ENCODE results near the gene GSTM2. TPM values are rescaled to one million over a fixed set of nuclear protein-coding genes. Genes with fewer than 3 reads are reported as not detected.

The GSTM2 gene
- total RNA-seq, 1 donor from 2014 or later = 35.7 TPM

DNA sequence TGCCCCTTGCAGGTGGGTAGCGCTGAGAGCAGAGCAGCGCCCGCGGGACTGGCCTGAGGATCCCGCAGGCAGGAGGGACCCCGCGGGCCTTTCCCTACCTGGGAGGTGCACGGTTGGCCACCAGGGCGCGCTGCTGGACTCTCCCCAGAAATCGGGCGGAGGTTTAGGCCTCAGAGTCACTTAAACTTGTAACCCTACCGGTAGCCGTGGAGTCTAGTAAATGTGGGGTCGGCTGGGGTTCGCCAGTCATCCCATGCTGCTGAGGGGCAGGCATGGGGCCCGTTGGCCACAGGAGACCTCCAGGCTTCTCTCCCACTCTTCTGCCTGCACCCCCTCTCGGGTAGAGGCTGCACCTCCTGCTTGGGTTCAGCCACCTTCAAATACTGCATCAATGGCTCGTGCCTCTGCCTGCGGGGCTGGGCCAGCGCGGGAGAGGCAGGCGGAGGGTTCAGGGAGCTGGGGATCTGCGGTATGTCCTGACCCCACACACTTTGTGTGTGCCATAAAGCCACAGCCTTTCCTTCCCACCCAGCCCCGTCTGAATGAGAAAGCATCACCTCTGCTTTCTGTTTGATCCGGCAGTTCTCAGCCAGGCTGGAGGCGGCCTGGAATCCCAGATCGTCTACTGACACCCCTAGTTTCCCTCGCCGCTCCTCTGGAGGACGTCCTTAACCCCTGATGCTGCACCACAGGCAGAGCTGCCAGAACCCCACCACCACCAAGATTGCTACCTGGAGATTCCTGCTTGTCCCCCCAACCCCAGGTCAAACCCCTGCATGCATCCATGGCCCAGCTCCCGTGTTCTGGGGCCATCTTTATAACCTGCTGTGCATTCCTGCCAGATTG lies 24.2 kb upstream of the GSTM2 start:
- Histone ChIP-seq H3K27ac (no peak overlapping the region), H3K4me3 (no peak overlapping the region), H3K9me3 (no peaks in the 10 kb centered on the region), H3K4me1 (peaks cover 13% of the 10 kb centered on the region), H3K27me3 (ENCODE audit: low read depth) (no peaks in the 10 kb centered on the region), H3K36me3 (no peaks in the 10 kb centered on the region)
- DNase-seq = peak; percentile 89
- ATAC-seq = peak; percentile 90 to 94
- intact Hi-C loops (cut with DNase I) = no loop called here
- TF ChIP-seq, protein P1, sequence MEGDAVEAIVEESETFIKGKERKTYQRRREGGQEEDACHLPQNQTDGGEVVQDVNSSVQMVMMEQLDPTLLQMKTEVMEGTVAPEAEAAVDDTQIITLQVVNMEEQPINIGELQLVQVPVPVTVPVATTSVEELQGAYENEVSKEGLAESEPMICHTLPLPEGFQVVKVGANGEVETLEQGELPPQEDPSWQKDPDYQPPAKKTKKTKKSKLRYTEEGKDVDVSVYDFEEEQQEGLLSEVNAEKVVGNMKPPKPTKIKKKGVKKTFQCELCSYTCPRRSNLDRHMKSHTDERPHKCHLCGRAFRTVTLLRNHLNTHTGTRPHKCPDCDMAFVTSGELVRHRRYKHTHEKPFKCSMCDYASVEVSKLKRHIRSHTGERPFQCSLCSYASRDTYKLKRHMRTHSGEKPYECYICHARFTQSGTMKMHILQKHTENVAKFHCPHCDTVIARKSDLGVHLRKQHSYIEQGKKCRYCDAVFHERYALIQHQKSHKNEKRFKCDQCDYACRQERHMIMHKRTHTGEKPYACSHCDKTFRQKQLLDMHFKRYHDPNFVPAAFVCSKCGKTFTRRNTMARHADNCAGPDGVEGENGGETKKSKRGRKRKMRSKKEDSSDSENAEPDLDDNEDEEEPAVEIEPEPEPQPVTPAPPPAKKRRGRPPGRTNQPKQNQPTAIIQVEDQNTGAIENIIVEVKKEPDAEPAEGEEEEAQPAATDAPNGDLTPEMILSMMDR (IDR thresholded peaks at IDR 0.05) = peak; percentile 94

DNA sequence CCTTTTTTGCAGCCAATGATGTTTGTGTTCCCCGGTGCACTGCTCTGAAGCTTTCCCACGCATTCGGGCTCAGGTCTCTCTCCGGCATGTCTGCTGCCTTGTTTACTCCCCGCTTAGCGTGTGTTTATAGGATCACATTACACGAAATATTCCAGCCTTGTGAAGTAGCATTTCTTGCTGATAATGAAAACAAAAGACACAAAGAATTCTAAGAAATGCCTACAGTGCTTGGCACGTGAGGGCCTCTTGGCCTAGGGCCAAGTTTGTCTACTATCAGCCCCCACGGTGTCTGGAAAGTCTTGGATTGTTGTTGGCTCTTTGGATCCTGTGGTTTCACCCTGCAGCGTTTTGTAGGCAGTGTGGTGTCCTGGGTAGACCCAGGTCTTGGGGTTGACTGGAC lies 23.2 kb upstream of the GSTM2 start:
- intact Hi-C loops (cut with DNase I) = no loop called here
- Histone ChIP-seq H3K36me3 (no peaks in the 10 kb centered on the region), H3K27me3 (ENCODE audit: low read depth) (no peaks in the 10 kb centered on the region), H3K9me3 (no peaks in the 10 kb centered on the region), H3K27ac (no peak overlapping the region), H3K4me1 (peaks cover 13% of the 10 kb centered on the region), H3K4me3 (no peak overlapping the region)
- DNase-seq (no peak), ATAC-seq (no peak)
- TF ChIP-seq, protein P1 (IDR thresholded peaks at IDR 0.05) = no peak

DNA sequence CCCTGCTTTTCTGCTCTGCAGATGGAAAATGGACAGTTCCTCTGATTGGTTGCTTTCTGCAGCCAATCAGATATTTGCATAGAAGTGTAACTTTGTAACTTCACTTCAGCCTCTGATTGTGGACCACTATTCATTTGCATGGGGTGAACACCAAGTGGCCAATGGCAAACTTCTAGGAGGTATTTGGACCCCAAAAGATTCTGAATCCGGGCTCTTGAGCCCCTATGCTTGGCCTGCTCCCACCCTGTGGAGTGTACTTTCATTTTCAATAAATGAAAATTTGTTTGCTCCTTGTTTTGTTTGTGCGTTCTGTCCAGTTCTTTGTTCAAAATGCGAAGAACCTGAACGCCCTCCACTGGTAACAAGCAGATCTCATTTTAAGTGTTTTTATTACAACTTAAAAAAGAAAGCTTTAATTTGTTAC lies 18.4 kb upstream of the GSTM2 start:
- ATAC-seq (no peak), DNase-seq (no peak)
- Histone ChIP-seq H3K27me3 (ENCODE audit: low read depth) (no peaks in the 10 kb centered on the region), H3K9me3 (no peaks in the 10 kb centered on the region), H3K36me3 (no peaks in the 10 kb centered on the region), H3K27ac (no peak overlapping the region), H3K4me3 (peak overlapping the region; percentile 37), H3K4me1 (no peaks in the 10 kb centered on the region)
- intact Hi-C loops (cut with DNase I) = no loop called here
- TF ChIP-seq, protein P1 (IDR thresholded peaks at IDR 0.05) = peak; percentile 37

DNA sequence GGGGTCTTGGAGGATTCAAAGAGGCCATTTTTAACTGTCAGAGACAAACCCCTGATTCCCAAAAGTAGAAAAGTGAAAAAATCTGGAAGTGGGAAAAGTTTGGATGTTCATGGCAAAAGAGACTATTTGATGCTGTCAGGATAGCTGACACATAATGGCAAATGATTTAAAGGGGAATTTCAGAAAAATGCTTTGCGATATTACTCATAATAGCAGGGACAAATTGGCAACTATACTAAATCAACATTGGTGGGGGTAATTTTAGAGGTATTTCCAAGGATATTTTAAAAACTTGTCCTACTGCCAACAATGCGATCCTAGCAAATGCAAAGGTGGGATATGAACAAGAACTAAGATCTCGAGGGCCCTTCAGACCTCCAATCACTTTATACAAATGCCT lies 17.2 kb upstream of the GSTM2 start:
- ATAC-seq = no peak
- Histone ChIP-seq H3K4me1 (peaks cover 7% of the 10 kb centered on the region), H3K27me3 (ENCODE audit: low read depth) (no peaks in the 10 kb centered on the region), H3K27ac (no peak overlapping the region), H3K9me3 (no peaks in the 10 kb centered on the region), H3K4me3 (no peak overlapping the region), H3K36me3 (no peaks in the 10 kb centered on the region)
- intact Hi-C loops (cut with DNase I) = no loop called here
- TF ChIP-seq, protein P1 (IDR thresholded peaks at IDR 0.05) = no peak
- no peak for DNase-seq

DNA sequence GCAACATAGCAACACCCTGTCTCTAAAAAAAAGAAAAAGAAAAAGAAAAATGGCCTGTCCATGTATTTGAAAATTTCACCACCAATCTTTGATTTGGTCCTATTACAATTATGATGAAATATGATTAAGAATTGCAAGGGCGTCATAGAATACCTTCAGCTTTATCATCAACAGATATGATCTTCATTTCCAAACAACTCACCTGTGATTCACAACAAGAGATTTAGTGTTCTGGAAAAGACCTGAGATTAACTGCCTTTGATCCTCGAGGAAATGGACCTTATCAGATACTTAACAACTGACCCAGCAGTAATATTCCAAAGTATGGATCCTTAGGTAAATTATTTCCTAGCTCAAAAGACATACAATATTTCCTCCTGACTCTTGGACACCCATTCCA lies 15.5 kb upstream of the GSTM2 start:
- intact Hi-C loops (cut with DNase I) = no loop called here
- Histone ChIP-seq H3K36me3 (no peaks in the 10 kb centered on the region), H3K9me3 (no peaks in the 10 kb centered on the region), H3K4me1 (peaks cover 11% of the 10 kb centered on the region), H3K4me3 (no peak overlapping the region), H3K27me3 (ENCODE audit: low read depth) (no peaks in the 10 kb centered on the region), H3K27ac (no peak overlapping the region)
- TF ChIP-seq, protein P1 (IDR thresholded peaks at IDR 0.05) = no peak
- no peak for DNase-seq
- ATAC-seq = no peak

Data from lower lobe of right lung (tissue), 2 donors.